Adrenal gland (tissue), 12 donors: ENCODE results near the gene RUBCN. TPM values are rescaled to one million over a fixed set of nuclear protein-coding genes. Genes with fewer than 3 reads are reported as not detected.
"Not testable (repeated sequence)": the region's sequence is repeated elsewhere in the genome, so short reads cannot be mapped to it uniquely, and the experiment has no call there.

Source experiments
- DNase-seq, 7 donors: peaks; one replicate each; pipeline ENCODE4 v3.0.0-alpha.2; 2019 to 2020
- H3K27ac ChIP-seq, 5 donors: fragments of 200-600 bp; sonication (generic) in 4 of 5; 1 replicate in 3 of 5; 2 replicates in 2 of 5; pipeline versions ENCODE4 v1.5.1 to v1.8.0; 2016 to 2020; ENCODE audit warnings: mild to moderate bottlenecking in 1 of 5
- H3K27me3 ChIP-seq: fragments of 200-600 bp; 2 replicates; pipeline ENCODE4 v1.8.0; 2021
- H3K36me3 ChIP-seq, 2 donors: fragments of 200-600 bp; replicated peaks in 1 of 2; 1 replicate in 1 of 2; 2 replicates in 1 of 2; pipeline versions ENCODE4 v1.5.1 to v1.8.0; 2018 to 2022
- H3K4me1 ChIP-seq, 2 donors: fragments of 200-600 bp; replicated peaks in 1 of 2; 1 replicate in 1 of 2; 2 replicates in 1 of 2; pipeline versions ENCODE4 v1.5.1 to v1.8.0; 2018 to 2021
- H3K4me3 ChIP-seq, 4 donors: fragments of 200-600 bp; sonication (generic) in 3 of 4; one replicate each; pipeline ENCODE4 v1.5.1; 2016 to 2018
- H3K9me3 ChIP-seq, 3 donors: fragments of 200-600 bp; sonication (generic) in 1 of 3; replicated peaks in 1 of 3; 1 replicate in 2 of 3; 2 replicates in 1 of 3; pipeline versions ENCODE4 v1.5.1 to v1.8.0; 2016 to 2021
- CTCF ChIP-seq, 6 experiments: fragments of 450-650 bp in 4 of 6; fragments of 200-600 bp in 2 of 6; sonication (generic) in 1 of 6; IDR thresholded peaks; 1 replicate in 5 of 6; 2 replicates in 1 of 6; pipeline versions ENCODE4 v1.5.1 to v1.8.0; 2016 to 2021; ENCODE audit warnings: antibody characterized with exemption in 6 of 6, mild to moderate bottlenecking in 2 of 6, moderate library complexity in 1 of 6
- POLR2A ChIP-seq, 2 donors: fragments of 450-650 bp; IDR thresholded peaks; one replicate each; pipeline ENCODE4 v1.6.1; 2017; ENCODE audit warnings: antibody characterized with exemption in 2 of 2, mild to moderate bottlenecking in 2 of 2, moderate library complexity in 1 of 2
- WGBS, 4 donors: extraction: QIAGEN DNeasy Blood & Tissue Kit in 2 of 4; methylation state at CpG; one replicate each; pipeline versions ENCODE4 v1.1.5 to v1.1.7; 2013 to 2017; 5-methylcytosine and 5-hydroxymethylcytosine counted together
- intact Hi-C, 2 donors: fragments of 100-400 bp; cut with DNase I; formaldehyde crosslinking; loops; one replicate each; pipeline versions ENCODE4 v1.14.1 to v1.15.0; 2022 to 2023
- polyA plus RNA-seq, 3 donors: library from polyadenylated mRNA; stranded (reverse); fragments of 200-250 nt in 2 of 3; fragments of 350-450 nt in 1 of 3; fragmentation: Illumina TruSeq in 1 of 3; extraction: RNeasy Lipid Tissue Mini Kit (QIAGEN cat#74804) in 1 of 3; gene quantifications; one replicate each; pipeline ENCODE4 v1.2.3, GENCODE V29; 2013 to 2014
- total RNA-seq, 9 donors: library from RNA; depleted of rRNA in 4 of 9; stranded (reverse); fragments of >200 nt in 4 of 9; fragments of 120-200 nt in 1 of 9; fragmentation: NEBNext Ultra II Directional in 1 of 9; extraction: Animal tissue kit (Norgen Biotek cat#: 25700) in 1 of 9; gene quantifications; one replicate each; pipeline versions ENCODE4 v1.1.0 to v1.2.4, GENCODE V29; 2013 to 2023
- donor health status: healthy with polysubstance abuse.
- donor health status: Bipolar disorder and iron deficiency.
- donor health status: DM: yes; HTN: yes; CAD: no.
- donor health status: DM: no; HTN: no; CAD: no.
- donor health status: DM: no; HTN: no; CAD: no.
- donor health status: DM: yes; HTN: yes; CAD: no.

Gene RUBCN
- total and polyA plus RNA-seq, 12 donors = 7.7 to 43.8 (median 21.3) TPM

- H3K4me1 ChIP-seq, H3K27ac ChIP-seq, intact Hi-C loops, H3K4me3 ChIP-seq, H3K27me3 ChIP-seq, H3K9me3 ChIP-seq, H3K36me3 ChIP-seq: not testable (repeated sequence)
- DNase-seq = peak in 1 of 7 donors; percentile 10
- peak in 4 of 6 experiments; percentile 6 to 34 (median 28) for TF ChIP-seq CTCF (IDR thresholded peaks at IDR 0.05)
- 11 to 50% (median 13%) methylated on average over 2 to 10 of the region's 11 CpGs for WGBS, 4 donors
Observed at GRCh38 chr3:197631989-197632388, 104.7 kb downstream of the RUBCN start.

- H3K36me3 ChIP-seq, DNase-seq, H3K27me3 ChIP-seq, H3K4me1 ChIP-seq, intact Hi-C loops, H3K4me3 ChIP-seq, H3K27ac ChIP-seq, H3K9me3 ChIP-seq: not testable (repeated sequence)
- WGBS, 4 donors = 84 to 94% (median 90%) methylated on average over 5 to 12 of the region's 12 CpGs
Observed at GRCh38 chr3:197630766-197631165, 105.9 kb downstream of the RUBCN start.

- H3K9me3 ChIP-seq, H3K36me3 ChIP-seq, H3K27ac ChIP-seq, H3K27me3 ChIP-seq, intact Hi-C loops, H3K4me3 ChIP-seq, DNase-seq, H3K4me1 ChIP-seq: not testable (repeated sequence)
- WGBS, 4 donors = 93 to 100% (median 97%) methylated on average over 4 to 9 of the region's 14 CpGs
Observed at GRCh38 chr3:197629286-197629685, 107.4 kb downstream of the RUBCN start.

GRCh38 chr3:197627772-197628523 lies 108.8 kb downstream of the RUBCN start:
- H3K4me1 ChIP-seq, H3K9me3 ChIP-seq, H3K36me3 ChIP-seq, H3K27me3 ChIP-seq, intact Hi-C loops: not testable (repeated sequence)
- peak overlapping the region in 3 of 4 donors; percentile 40 to 65 (median 54) for H3K4me3 ChIP-seq
- H3K27ac ChIP-seq = peak overlapping the region in 4 of 5 donors; percentile 68 to 89 (median 78)
- peak; percentile 39 to 56 for TF ChIP-seq POLR2A (IDR thresholded peaks at IDR 0.05)
- 2 to 8% (median 3%) methylated on average over 13 to 67 of the region's 73 CpGs; no CpG with 5 or more reads in 1 of the 4 donors for WGBS, 4 donors
- peak; percentile 79 to 93 (median 90) for DNase-seq

GRCh38 chr3:197627158-197627771 lies 109.4 kb downstream of the RUBCN start:
- H3K4me1 ChIP-seq, H3K9me3 ChIP-seq, H3K27me3 ChIP-seq, intact Hi-C loops, H3K36me3 ChIP-seq: not testable (repeated sequence)
- Histone ChIP-seq H3K27ac (peak overlapping the region in 4 of 5 donors; percentile 68 to 89 (median 78)), H3K4me3 (peak overlapping the region in 2 of 4 donors; percentile 54 to 65)
- 0% methylated on average over 8 to 12 of the region's 67 CpGs; no CpG with 5 or more reads in 2 of the 4 donors for WGBS, 4 donors
- peak in 3 of 7 donors; percentile 28 to 65 (median 42) for DNase-seq

GRCh38 chr3:197626404-197627157 lies 110.1 kb downstream of the RUBCN start:
- H3K27me3 ChIP-seq, H3K4me1 ChIP-seq, H3K36me3 ChIP-seq, H3K27ac ChIP-seq, DNase-seq, H3K9me3 ChIP-seq, intact Hi-C loops: not testable (repeated sequence)
- WGBS, 4 donors = 8 to 40% (median 12%) methylated on average over 1 to 5 of the region's 18 CpGs
- H3K4me3 ChIP-seq = peak overlapping the region in 2 of 4 donors; percentile 22 to 44

GRCh38 chr3:197621478-197621877 lies 115.2 kb downstream of the RUBCN start:
- H3K27me3 ChIP-seq, H3K4me3 ChIP-seq, intact Hi-C loops, DNase-seq, H3K27ac ChIP-seq, H3K4me1 ChIP-seq, H3K9me3 ChIP-seq: not testable (repeated sequence)
- 91 to 96% (median 94%) methylated on average over 11 to 13 of the region's 13 CpGs for WGBS, 4 donors
- peaks cover 0 to 41% of the 10 kb centered on the region in 2 donors for H3K36me3 ChIP-seq
